Loucy (cell line): ENCODE data around the gene FARS2.
A peak's percentile ranks its signal among the peaks of the same experiment; 100 is the strongest.

ENCODE experiments used
- H2AFZ ChIP-seq: fragments of 200-600 bp; sonication (generic); 2 replicates; pipeline ENCODE4 v1.6.0; 2016; ENCODE audit warnings: antibody characterized with exemption, mild to moderate bottlenecking, low read length, moderate library complexity
- H3F3A ChIP-seq: fragments of 200-600 bp; 2 replicates; pipeline ENCODE4 v1.6.0; 2016; ENCODE audit warnings: antibody characterized with exemption, low read depth, mild to moderate bottlenecking
- H3K27me3 ChIP-seq: fragments of 200-600 bp; sonication (generic); 2 replicates; pipeline ENCODE4 v1.6.1; 2014; ENCODE audit warnings: low read length, mild to moderate bottlenecking; ENCODE audit not compliant: insufficient read depth, poor library complexity, severe bottlenecking
- H3K36me3 ChIP-seq: fragments of 200-600 bp; sonication (generic); 2 replicates; pipeline ENCODE4 v1.6.1; 2016; ENCODE audit warnings: low read length; ENCODE audit not compliant: insufficient read depth
- H3K4me1 ChIP-seq: fragments of 200-600 bp; sonication (generic); 2 replicates; pipeline ENCODE4 v1.5.1; 2014; ENCODE audit warnings: low read length, mild to moderate bottlenecking; ENCODE audit not compliant: insufficient read depth, poor library complexity, severe bottlenecking
- H3K4me2 ChIP-seq: fragments of 200-600 bp; sonication (generic); 2 replicates; pipeline ENCODE4 v1.6.0; 2014; ENCODE audit warnings: antibody characterized with exemption, low read length, low read depth, mild to moderate bottlenecking; ENCODE audit not compliant: poor library complexity, severe bottlenecking
- H3K4me3 ChIP-seq: fragments of 200-600 bp; sonication (generic); 2 replicates; pipeline ENCODE4 v1.5.1; 2014; ENCODE audit warnings: low read length, mild to moderate bottlenecking, mixed read lengths; ENCODE audit not compliant: poor library complexity, severe bottlenecking
- H3K79me2 ChIP-seq: fragments of 200-600 bp; sonication (generic); 2 replicates; pipeline ENCODE4 v1.6.1; 2014; ENCODE audit warnings: low read length; ENCODE audit not compliant: insufficient read depth
- H3K9ac ChIP-seq: fragments of 200-600 bp; sonication (generic); 2 replicates; pipeline ENCODE4 v1.6.0; 2014; ENCODE audit warnings: mild to moderate bottlenecking, low read depth, low read length, moderate library complexity; ENCODE audit not compliant: poor library complexity, severe bottlenecking
- H3K9me2 ChIP-seq: fragments of 200-600 bp; sonication (generic); replicated peaks from 2 replicates; pipeline ENCODE4 v1.6.1; 2016; ENCODE audit warnings: low read depth, low read length, mixed read lengths
- H3K9me3 ChIP-seq: fragments of 200-600 bp; sonication (generic); 2 replicates; pipeline ENCODE4 v1.6.1; 2014; ENCODE audit warnings: mild to moderate bottlenecking, antibody characterized with exemption, low read length, low read depth; ENCODE audit not compliant: insufficient read depth
- H4K20me1 ChIP-seq: fragments of 200-600 bp; sonication (generic); 2 replicates; pipeline ENCODE4 v1.6.0; 2014; ENCODE audit warnings: antibody characterized with exemption, low read length, mild to moderate bottlenecking; ENCODE audit not compliant: insufficient read depth, poor library complexity, severe bottlenecking
- CTCF ChIP-seq: fragments of 200-600 bp; sonication (generic); conservative IDR thresholded peaks from 2 replicates; pipeline ENCODE4 v1.5.1; 2014; ENCODE audit warnings: mild to moderate bottlenecking, antibody characterized with exemption, low read length
- EZH2phosphoT487 ChIP-seq: fragments of 200-600 bp; IDR thresholded peaks from 2 replicates; pipeline ENCODE4 v1.6.1; 2018; ENCODE audit warnings: antibody characterized with exemption, mild to moderate bottlenecking, moderate library complexity, borderline replicate concordance

The FARS2 gene

GRCh38 chr6:5399391-5399790 is 138.1 kb downstream of the FARS2 start:
- H3K27me3 ChIP-seq, result no peaks in the 10 kb centered on the region
- no peak overlapping the region for H3K4me3 ChIP-seq
- no peak overlapping the region for H3K4me2 ChIP-seq
- no peaks in the 10 kb centered on the region for H3K79me2 ChIP-seq
- H3K9me3 ChIP-seq, result no peaks in the 10 kb centered on the region
- no peak overlapping the region for H2AFZ ChIP-seq
- H3F3A ChIP-seq, result no peaks in the 10 kb centered on the region
- no peaks in the 10 kb centered on the region for H3K4me1 ChIP-seq
- H3K9ac ChIP-seq, result no peak overlapping the region
- no peaks in the 10 kb centered on the region for H4K20me1 ChIP-seq
- no peaks in the 10 kb centered on the region for H3K36me3 ChIP-seq
- TF ChIP-seq EZH2phosphoT487, result no peak
- no peak for TF ChIP-seq CTCF
- H3K9me2 ChIP-seq, result no peaks in the 10 kb centered on the region

DNA sequence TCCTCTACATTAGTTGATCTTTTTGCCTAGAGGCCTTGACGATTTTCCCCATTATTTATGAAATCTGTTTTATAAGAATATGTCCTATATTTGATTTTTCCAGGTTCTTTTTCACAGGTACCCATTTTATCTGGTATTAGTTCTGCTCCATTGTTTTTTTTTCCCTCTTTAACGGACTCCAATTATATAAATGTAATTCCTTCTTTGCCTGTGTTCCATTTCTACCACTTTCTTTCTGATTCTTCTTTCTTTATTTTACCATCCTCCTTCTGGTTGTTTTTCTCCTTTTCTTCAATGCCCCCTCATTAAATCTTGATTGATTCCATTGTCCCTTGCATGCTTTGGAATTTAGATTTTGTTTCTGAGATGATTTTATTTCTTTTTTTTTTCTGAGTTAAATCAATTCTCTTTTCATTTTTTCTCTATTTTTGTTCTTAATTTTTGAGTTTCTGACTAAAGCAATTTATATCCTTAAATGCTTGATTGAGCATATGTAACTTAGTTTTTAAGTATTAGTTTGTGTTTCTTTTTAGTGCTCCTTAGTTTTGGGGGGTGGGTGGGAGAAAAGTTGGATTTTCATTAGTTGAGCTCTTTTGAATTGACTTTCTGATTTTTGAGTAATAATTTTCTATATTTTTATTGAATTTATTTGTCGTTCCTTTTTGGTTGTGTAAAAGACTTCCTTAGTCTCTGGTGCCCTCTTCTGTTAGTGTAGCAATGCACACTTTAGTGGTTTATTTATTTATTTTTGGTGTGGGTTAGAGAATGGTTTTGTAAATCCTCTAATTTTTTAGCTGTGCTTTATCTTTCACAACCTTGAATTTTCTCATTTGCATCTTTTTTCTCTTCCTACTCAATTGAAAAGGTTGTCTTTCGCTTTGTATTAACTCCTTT is 140.8 kb downstream of the FARS2 start:
- no peaks in the 10 kb centered on the region for H3K27me3 ChIP-seq
- H2AFZ ChIP-seq, result no peak overlapping the region; the same call in 1 of the 2 replicates
- H3K4me1 ChIP-seq, result no peaks in the 10 kb centered on the region
- H3K36me3 ChIP-seq, result no peaks in the 10 kb centered on the region
- H3K9me3 ChIP-seq, result no peaks in the 10 kb centered on the region
- no peaks in the 10 kb centered on the region for H3K79me2 ChIP-seq
- H3K4me3 ChIP-seq, result no peak overlapping the region
- H4K20me1 ChIP-seq, result no peaks in the 10 kb centered on the region
- no peak overlapping the region for H3K4me2 ChIP-seq
- no peaks in the 10 kb centered on the region for H3K9me2 ChIP-seq
- no peak overlapping the region for H3K9ac ChIP-seq
- H3F3A ChIP-seq, result no peaks in the 10 kb centered on the region
- TF ChIP-seq EZH2phosphoT487, result no peak
- peak; percentile 69 for TF ChIP-seq CTCF

DNA sequence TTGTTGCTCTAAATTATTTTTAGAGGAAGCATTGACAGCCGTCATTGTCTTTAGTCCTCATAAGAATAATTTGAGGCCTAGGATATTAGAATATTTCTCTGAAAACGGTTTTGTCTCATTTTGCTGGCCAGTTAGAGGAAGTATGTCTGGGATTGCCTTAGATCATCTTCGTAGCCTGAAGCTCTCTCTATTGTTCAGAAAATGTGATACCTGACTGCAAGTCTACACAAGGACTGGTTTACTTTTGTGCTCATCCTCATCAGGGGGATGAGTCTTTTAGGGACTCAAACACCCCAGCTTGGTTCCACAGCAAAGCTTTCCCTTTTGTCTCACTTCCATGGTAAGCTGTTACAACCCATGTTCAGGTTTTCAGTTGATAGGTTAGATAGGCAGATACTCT is 141.8 kb downstream of the FARS2 start:
- TF ChIP-seq EZH2phosphoT487, result no peak
- Histone ChIP-seq H3K9me3 (no peaks in the 10 kb centered on the region), H3K36me3 (no peaks in the 10 kb centered on the region), H3K27me3 (no peaks in the 10 kb centered on the region), H3K4me2 (no peak overlapping the region), H3K79me2 (no peaks in the 10 kb centered on the region), H3K9me2 (no peaks in the 10 kb centered on the region), H3K4me1 (no peaks in the 10 kb centered on the region), H2AFZ (no peak overlapping the region), H4K20me1 (no peaks in the 10 kb centered on the region), H3K9ac (no peak overlapping the region), H3K4me3 (no peak overlapping the region), H3F3A (no peaks in the 10 kb centered on the region)

- no peaks in the 10 kb centered on the region for H4K20me1 ChIP-seq
- no peak overlapping the region for H3K4me2 ChIP-seq
- H3K36me3 ChIP-seq, result no peaks in the 10 kb centered on the region
- no peaks in the 10 kb centered on the region for H3K27me3 ChIP-seq
- H2AFZ ChIP-seq, result no peak overlapping the region
- H3K4me3 ChIP-seq, result no peak overlapping the region
- no peak for TF ChIP-seq EZH2phosphoT487
- TF ChIP-seq CTCF, result no peak
- H3K79me2 ChIP-seq, result no peaks in the 10 kb centered on the region
- H3K4me1 ChIP-seq, result no peaks in the 10 kb centered on the region
- H3K9me2 ChIP-seq, result no peaks in the 10 kb centered on the region
- no peak overlapping the region for H3K9ac ChIP-seq
- H3K9me3 ChIP-seq, result no peaks in the 10 kb centered on the region
- H3F3A ChIP-seq, result no peaks in the 10 kb centered on the region
Observed at GRCh38 chr6:5403609-5404008, 142.3 kb downstream of the FARS2 start.
